CD14-positive monocyte (primary cell): ENCODE results near the gene RUFY4. TPM values are rescaled to one million over a fixed set of nuclear protein-coding genes. Genes with fewer than 3 reads are reported as not detected.

Experiments
- DNase-seq, 3 donors: peaks; one replicate each; pipeline ENCODE4 v3.0.0-alpha.2; 2011 to 2022
- H2AFZ ChIP-seq: 2 replicates; pipeline ENCODE4 v1.6.0; 2012; ENCODE audit warnings: mild to moderate bottlenecking, low read depth, low read length, inconsistent platforms; ENCODE audit not compliant: insufficient read depth, poor library complexity, severe bottlenecking
- H3K27ac ChIP-seq, 2 donors: 1 replicate in 1 of 2; 2 replicates in 1 of 2; pipeline ENCODE4 v1.5.1; 2012 to 2013; ENCODE audit warnings: low read length in 2 of 2, control low read depth in 1 of 2, inconsistent platforms in 1 of 2, low read depth in 1 of 2, mild to moderate bottlenecking in 1 of 2
- H3K27me3 ChIP-seq, 2 donors: one replicate each; pipeline versions ENCODE4 v1.6.0 to v1.6.1; 2011 to 2013; ENCODE audit warnings: low read length in 2 of 2; ENCODE audit not compliant: control insufficient read depth in 2 of 2, insufficient read depth in 2 of 2
- H3K36me3 ChIP-seq, 2 donors: replicated peaks in 1 of 2; 1 replicate in 1 of 2; 2 replicates in 1 of 2; pipeline versions ENCODE4 v1.5.1 to v1.6.1; 2012 to 2013; ENCODE audit warnings: low read length in 2 of 2, control low read depth in 1 of 2, inconsistent platforms in 1 of 2, mild to moderate bottlenecking in 1 of 2; ENCODE audit not compliant: insufficient read depth in 2 of 2, control insufficient read depth in 1 of 2
- H3K4me1 ChIP-seq, 2 donors: 1 replicate in 1 of 2; 2 replicates in 1 of 2; pipeline versions ENCODE4 v1.5.1 to v1.6.1; 2012 to 2013; ENCODE audit warnings: low read length in 2 of 2, control low read depth in 1 of 2, inconsistent platforms in 1 of 2, mild to moderate bottlenecking in 1 of 2, moderate library complexity in 1 of 2; ENCODE audit not compliant: insufficient read depth in 2 of 2, control insufficient read depth in 1 of 2
- H3K4me2 ChIP-seq: replicated peaks from 2 replicates; pipeline ENCODE3; 2012; ENCODE audit warnings: low read length, moderate library complexity, mild to moderate bottlenecking; ENCODE audit not compliant: poor library complexity, severe bottlenecking; ENCODE audit errors: extremely low read depth
- H3K4me3 ChIP-seq, 3 experiments: fragments of 200-600 bp in 1 of 3; sonication (generic) in 1 of 3; replicated peaks in 1 of 3; 1 replicate in 2 of 3; 2 replicates in 1 of 3; pipeline ENCODE4 v1.5.1; 2011 to 2013; ENCODE audit warnings: low read length in 3 of 3, mild to moderate bottlenecking in 3 of 3, control low read depth in 2 of 3, low read depth in 2 of 3, inconsistent platforms in 1 of 3, moderate library complexity in 1 of 3
- H3K79me2 ChIP-seq: 2 replicates; pipeline ENCODE4 v1.6.0; 2012; ENCODE audit warnings: mild to moderate bottlenecking, control low read depth, inconsistent platforms, low read length, moderate library complexity; ENCODE audit not compliant: insufficient read depth
- H3K9ac ChIP-seq: 2 replicates; pipeline ENCODE4 v1.6.0; 2017; ENCODE audit warnings: low read length, mild to moderate bottlenecking; ENCODE audit not compliant: insufficient read depth, poor library complexity, severe bottlenecking
- H3K9me3 ChIP-seq, 2 donors: replicated peaks in 1 of 2; 1 replicate in 1 of 2; 2 replicates in 1 of 2; pipeline versions ENCODE4 v1.5.1 to v1.6.1; 2012 to 2013; ENCODE audit warnings: low read length in 2 of 2, control low read depth in 1 of 2; ENCODE audit not compliant: control insufficient read depth in 1 of 2, insufficient read depth in 1 of 2
- H4K20me1 ChIP-seq: 2 replicates; pipeline ENCODE4 v1.6.0; 2012; ENCODE audit warnings: mild to moderate bottlenecking, low read length, control low read depth, moderate library complexity; ENCODE audit not compliant: insufficient read depth
- H3K27ac Mint-ChIP-seq, 7 donors: one replicate each; pipeline ENCODE4 v1.8.0; 2020; ENCODE audit warnings: mild to moderate bottlenecking in 7 of 7, mixed read lengths in 7 of 7, moderate library complexity in 6 of 7, inconsistent platforms in 2 of 7
- H3K27me3 Mint-ChIP-seq, 3 donors: one replicate each; pipeline ENCODE4 v1.8.0; 2021 to 2022; ENCODE audit warnings: low read depth in 3 of 3, mild to moderate bottlenecking in 3 of 3, mixed read lengths in 3 of 3, moderate library complexity in 3 of 3, inconsistent platforms in 1 of 3
- H3K36me3 Mint-ChIP-seq, 2 donors: one replicate each; pipeline ENCODE4 v1.8.0; 2020; ENCODE audit warnings: mixed read lengths in 2 of 2, inconsistent platforms in 1 of 2, mild to moderate bottlenecking in 1 of 2
- H3K4me1 Mint-ChIP-seq: one replicate; pipeline ENCODE4 v1.8.0; 2020; ENCODE audit warnings: mild to moderate bottlenecking, mixed read lengths
- H3K4me3 Mint-ChIP-seq, 2 donors: one replicate each; pipeline ENCODE4 v1.8.0; 2020; ENCODE audit warnings: mild to moderate bottlenecking in 2 of 2, mixed read lengths in 2 of 2, moderate library complexity in 1 of 2
- H3K9me3 Mint-ChIP-seq, 7 donors: one replicate each; pipeline ENCODE4 v1.8.0; 2020 to 2022; ENCODE audit warnings: mixed read lengths in 7 of 7, mild to moderate bottlenecking in 6 of 7, moderate library complexity in 6 of 7, inconsistent platforms in 2 of 7
- WGBS: methylation state at CpG from one replicate; pipeline ENCODE4 v1.1.5; 2013; ENCODE audit warnings: missing lambda C conversion rate; ENCODE audit not compliant: insufficient coverage; 5-methylcytosine and 5-hydroxymethylcytosine counted together
- intact Hi-C, 2 donors: fragments of 100-400 bp; cut with micrococcal nuclease; formaldehyde crosslinking; loops; one replicate each; pipeline versions ENCODE4 v1.15.0 to v1.15.1; 2023
- polyA plus RNA-seq, 3 donors: library from polyadenylated mRNA; depleted of rRNA in 1 of 3; unstranded in 2 of 3; stranded (reverse) in 1 of 3; fragments of 300-500 nt in 2 of 3; fragments of >200 nt in 1 of 3; fragmentation: Illumina TruSeq in 2 of 3; gene quantifications; 1 replicate in 2 of 3; 2 replicates in 1 of 3; pipeline ENCODE4 v1.2.3, GENCODE V29; 2012 to 2021
- TF ChIP-seq, protein P1 (sequence below): fragments of 200-600 bp; IDR thresholded peaks from one replicate; pipeline ENCODE4 v1.8.0; 2022; ENCODE audit warnings: antibody characterized with exemption, mild to moderate bottlenecking

The RUFY4 gene
- polyA plus RNA-seq, 3 donors: 0.65 to 26.1 (median 0.68) TPM

GRCh38 chr2:218032336-218033171 lies 36.5 kb upstream of the RUFY4 start:
- DNase-seq: no peak
- Mint-ChIP-seq H3K4me3 (peak overlapping the region in 1 of 2 donors; percentile 90), H3K27me3 (peaks cover 0 to 10% (median 2%) of the 10 kb centered on the region in 3 donors), H3K36me3 (peaks cover 0 to 4% of the 10 kb centered on the region in 2 donors), H3K9me3 (no peaks in the 10 kb centered on the region), H3K27ac (peak overlapping the region in 3 of 7 donors; percentile 8 to 38 (median 37)), H3K4me1 (peaks cover 45% of the 10 kb centered on the region)
- H2AFZ ChIP-seq: no peak overlapping the region
- intact Hi-C loops: loop anchor here (5.0 kb wide), 2 partner anchors 35 to 40 kb away; partner anchors contain the start of gene RUFY4 (in 1 of the 2)
- H3K9me3 ChIP-seq: no peaks in the 10 kb centered on the region
- H3K27me3 ChIP-seq: no peaks in the 10 kb centered on the region
- no peaks in the 10 kb centered on the region for H4K20me1 ChIP-seq
- peaks cover 46 to 52% of the 10 kb centered on the region in 2 donors for H3K4me1 ChIP-seq
- WGBS: 73% methylated on average over 6 of the region's 12 CpGs
- H3K9ac ChIP-seq: no peak overlapping the region
- H3K36me3 ChIP-seq: no peaks in the 10 kb centered on the region
- H3K4me2 ChIP-seq: no peak overlapping the region
- H3K4me3 ChIP-seq: no peak overlapping the region
- no peak overlapping the region for H3K27ac ChIP-seq
- TF ChIP-seq, protein P1, sequence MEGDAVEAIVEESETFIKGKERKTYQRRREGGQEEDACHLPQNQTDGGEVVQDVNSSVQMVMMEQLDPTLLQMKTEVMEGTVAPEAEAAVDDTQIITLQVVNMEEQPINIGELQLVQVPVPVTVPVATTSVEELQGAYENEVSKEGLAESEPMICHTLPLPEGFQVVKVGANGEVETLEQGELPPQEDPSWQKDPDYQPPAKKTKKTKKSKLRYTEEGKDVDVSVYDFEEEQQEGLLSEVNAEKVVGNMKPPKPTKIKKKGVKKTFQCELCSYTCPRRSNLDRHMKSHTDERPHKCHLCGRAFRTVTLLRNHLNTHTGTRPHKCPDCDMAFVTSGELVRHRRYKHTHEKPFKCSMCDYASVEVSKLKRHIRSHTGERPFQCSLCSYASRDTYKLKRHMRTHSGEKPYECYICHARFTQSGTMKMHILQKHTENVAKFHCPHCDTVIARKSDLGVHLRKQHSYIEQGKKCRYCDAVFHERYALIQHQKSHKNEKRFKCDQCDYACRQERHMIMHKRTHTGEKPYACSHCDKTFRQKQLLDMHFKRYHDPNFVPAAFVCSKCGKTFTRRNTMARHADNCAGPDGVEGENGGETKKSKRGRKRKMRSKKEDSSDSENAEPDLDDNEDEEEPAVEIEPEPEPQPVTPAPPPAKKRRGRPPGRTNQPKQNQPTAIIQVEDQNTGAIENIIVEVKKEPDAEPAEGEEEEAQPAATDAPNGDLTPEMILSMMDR: no peak
- H3K79me2 ChIP-seq: peaks cover 36% of the 10 kb centered on the region

DNA sequence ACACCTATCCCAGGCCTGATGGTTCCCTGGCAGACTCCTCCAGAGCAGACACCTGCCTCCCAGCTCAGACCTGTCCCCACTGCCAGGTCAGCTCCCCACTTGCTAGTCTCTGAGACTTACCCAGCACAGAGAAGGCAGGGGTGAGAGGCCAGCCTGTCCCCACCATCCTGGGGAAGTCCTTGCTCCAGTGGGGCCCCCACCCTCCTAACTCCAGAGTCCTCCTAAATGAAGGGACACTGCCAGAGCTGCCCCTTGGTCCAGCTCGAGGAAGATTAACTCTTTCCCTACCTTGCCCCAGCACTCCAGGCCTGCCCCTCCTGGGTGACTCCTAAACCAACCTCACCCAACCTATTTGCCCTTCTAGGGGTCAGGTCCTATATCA lies 35.9 kb upstream of the RUFY4 start:
- H3K36me3 ChIP-seq: no peaks in the 10 kb centered on the region
- 90% methylated on average over 1 of the region's 1 CpG for WGBS
- intact Hi-C loops: loop anchor here (5.0 kb wide), 2 partner anchors 34 to 39 kb away; partner anchors contain the start of gene RUFY4 (in 1 of the 2)

More for the DNA sequence above, 35.9 kb upstream of the RUFY4 start:
- Mint-ChIP-seq H3K4me1 (peaks cover 48% of the 10 kb centered on the region), H3K27ac (peak overlapping the region in 2 of 7 donors; percentile 38 to 39), H3K27me3 (peaks cover 0 to 7% (median 0%) of the 10 kb centered on the region in 3 donors), H3K36me3 (peaks cover 0 to 1% of the 10 kb centered on the region in 2 donors), H3K9me3 (no peaks in the 10 kb centered on the region), H3K4me3 (peak overlapping the region; percentile 84 to 90)
- H2AFZ ChIP-seq: peak overlapping the region; percentile 83
- no peaks in the 10 kb centered on the region for H3K27me3 ChIP-seq
- peak overlapping the region in 1 of 3 experiments; percentile 75 for H3K4me3 ChIP-seq
- TF ChIP-seq, protein P1: no peak
- no peak overlapping the region for H3K27ac ChIP-seq
- H4K20me1 ChIP-seq: no peaks in the 10 kb centered on the region
- no peak overlapping the region for H3K9ac ChIP-seq
- DNase-seq: no peak
- peak overlapping the region; percentile 86 for H3K4me2 ChIP-seq
- H3K79me2 ChIP-seq: peaks cover 37% of the 10 kb centered on the region
- peaks cover 46 to 52% of the 10 kb centered on the region in 2 donors for H3K4me1 ChIP-seq
- H3K9me3 ChIP-seq: no peaks in the 10 kb centered on the region
